Right lobe of liver (tissue), 4 donors: ENCODE measurements around the gene C6orf15.

Source experiments
- POLR2A ChIP-seq: fragments of 450-650 bp; IDR thresholded peaks from one replicate; pipeline ENCODE4 v1.6.1; 2017; ENCODE audit warnings: antibody characterized with exemption, mild to moderate bottlenecking
- TF ChIP-seq, protein P1 (sequence below), 4 donors: fragments of 200-600 bp in 3 of 4; fragments of 450-650 bp in 1 of 4; IDR thresholded peaks; one replicate each; pipeline versions ENCODE4 v1.5.1 to v1.8.0; 2016 to 2022; ENCODE audit warnings: antibody characterized with exemption in 4 of 4, mild to moderate bottlenecking in 2 of 4
- donor health status: DM: no; HTN: no; CAD: no.
- donor health status: DM: no; HTN: no; CAD: no.
- donor health status: DM: no; HTN: yes; CAD: no.

DNA sequence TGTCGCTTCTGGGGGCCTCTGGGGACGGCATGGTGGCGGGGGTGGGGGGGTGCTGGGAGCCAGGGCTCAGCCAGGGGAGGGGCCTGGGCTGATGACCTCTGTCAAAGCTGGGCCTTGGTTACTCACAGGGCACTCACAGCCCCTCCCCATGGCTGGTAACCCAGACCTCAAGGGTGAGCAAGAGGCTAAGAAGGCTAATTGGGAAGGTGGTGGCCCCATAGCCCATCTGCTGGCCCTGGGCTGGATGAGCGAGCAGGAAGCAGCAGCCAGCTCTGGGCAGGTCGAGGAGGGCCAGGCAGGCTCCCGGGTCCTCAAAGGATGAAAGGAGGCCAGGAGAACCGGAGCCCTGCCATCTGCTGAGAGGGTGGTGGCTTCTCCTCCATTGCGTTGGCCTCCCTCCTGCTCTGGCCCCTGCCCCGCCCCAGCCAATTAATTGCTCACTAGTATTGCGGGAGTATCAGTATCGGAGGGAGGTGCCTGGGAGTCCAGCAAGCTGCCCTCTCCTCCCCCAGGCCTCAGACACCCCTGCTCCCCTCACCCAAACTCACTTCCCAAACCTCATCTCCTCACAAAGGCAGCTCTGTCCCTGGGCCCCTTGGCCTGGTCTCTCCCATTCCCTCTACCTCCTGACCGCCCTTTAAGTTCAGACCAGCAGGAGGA lies 8.9 kb upstream of the C6orf15 start:
- TF ChIP-seq, protein P1, sequence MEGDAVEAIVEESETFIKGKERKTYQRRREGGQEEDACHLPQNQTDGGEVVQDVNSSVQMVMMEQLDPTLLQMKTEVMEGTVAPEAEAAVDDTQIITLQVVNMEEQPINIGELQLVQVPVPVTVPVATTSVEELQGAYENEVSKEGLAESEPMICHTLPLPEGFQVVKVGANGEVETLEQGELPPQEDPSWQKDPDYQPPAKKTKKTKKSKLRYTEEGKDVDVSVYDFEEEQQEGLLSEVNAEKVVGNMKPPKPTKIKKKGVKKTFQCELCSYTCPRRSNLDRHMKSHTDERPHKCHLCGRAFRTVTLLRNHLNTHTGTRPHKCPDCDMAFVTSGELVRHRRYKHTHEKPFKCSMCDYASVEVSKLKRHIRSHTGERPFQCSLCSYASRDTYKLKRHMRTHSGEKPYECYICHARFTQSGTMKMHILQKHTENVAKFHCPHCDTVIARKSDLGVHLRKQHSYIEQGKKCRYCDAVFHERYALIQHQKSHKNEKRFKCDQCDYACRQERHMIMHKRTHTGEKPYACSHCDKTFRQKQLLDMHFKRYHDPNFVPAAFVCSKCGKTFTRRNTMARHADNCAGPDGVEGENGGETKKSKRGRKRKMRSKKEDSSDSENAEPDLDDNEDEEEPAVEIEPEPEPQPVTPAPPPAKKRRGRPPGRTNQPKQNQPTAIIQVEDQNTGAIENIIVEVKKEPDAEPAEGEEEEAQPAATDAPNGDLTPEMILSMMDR (IDR thresholded peaks at IDR 0.05) = no peak
- no peak for TF ChIP-seq POLR2A
